IMR-90 (cell line): ENCODE data around the gene KRT9. TPM values are rescaled to one million over a fixed set of nuclear protein-coding genes. Genes with fewer than 3 reads are reported as not detected.

Experiments used
- ATAC-seq: fragments of 200-7000 bp; cut with Tn5 transposase; 2 replicates; pipeline ENCODE4 v1.9.1; 2020; ENCODE audit warnings: low read depth, mild to moderate bottlenecking, moderate library complexity
- BruUV-seq: library from RNA; stranded (reverse); fragments of 400-500 nt; replicated peaks from 2 replicates; lab custom pipeline; 2021; lab: Mats Ljungman, UMichigan
- CTCF ChIA-PET: fragments of 300-600 bp; formaldehyde crosslinking; extraction: SDS; loops from one replicate; lab custom pipeline; 2021; ENCODE audit warnings: antibody characterized with exemption; lab: Yijun Ruan, JAX
- POLR2A ChIA-PET: fragments of 300-600 bp; sonication (Branson Sonifier 250); formaldehyde crosslinking; loops from one replicate; lab custom pipeline; 2022; ENCODE audit warnings: antibody characterized with exemption; ENCODE audit not compliant: unreplicated experiment; lab: Charles Lee
- DNase-seq: peaks from one replicate; pipeline ENCODE4 v3.0.0; 2013
- H2AFZ ChIP-seq: replicated peaks from 2 replicates; pipeline ENCODE3; 2013; ENCODE audit warnings: low read length, mild to moderate bottlenecking; ENCODE audit not compliant: poor library complexity
- H2AK5ac ChIP-seq: 2 replicates; pipeline ENCODE4 v1.6.1; 2013; ENCODE audit warnings: low read depth, low read length, inconsistent platforms
- H2AK9ac ChIP-seq: replicated peaks from 2 replicates; pipeline ENCODE3; 2013; ENCODE audit warnings: mild to moderate bottlenecking, low read depth, low read length, moderate library complexity; ENCODE audit not compliant: poor library complexity
- H2BK120ac ChIP-seq: 2 replicates; pipeline ENCODE4 v1.6.1; 2013; ENCODE audit warnings: low read depth, low read length, inconsistent platforms
- H2BK15ac ChIP-seq: 3 replicates; pipeline ENCODE4 v1.6.1; 2013; ENCODE audit warnings: low read depth, low read length, inconsistent platforms
- H2BK20ac ChIP-seq: 2 replicates; pipeline ENCODE4 v1.6.1; 2013; ENCODE audit warnings: low read depth, mild to moderate bottlenecking, inconsistent platforms, low read length, moderate library complexity
- H2BK5ac ChIP-seq: 2 replicates; pipeline ENCODE4 v1.6.1; 2013; ENCODE audit warnings: mild to moderate bottlenecking, low read depth, low read length, inconsistent platforms; ENCODE audit not compliant: poor library complexity, severe bottlenecking
- H3K14ac ChIP-seq: replicated peaks from 2 replicates; pipeline ENCODE4 v1.6.1; 2013; ENCODE audit warnings: low read depth, low read length, inconsistent platforms
- H3K18ac ChIP-seq: 2 replicates; pipeline ENCODE4 v1.6.1; 2013; ENCODE audit warnings: low read depth, low read length, control low read depth
- H3K23ac ChIP-seq: 2 replicates; pipeline ENCODE4 v1.6.1; 2013; ENCODE audit warnings: low read depth, low read length, inconsistent platforms
- H3K27ac ChIP-seq: 2 replicates; pipeline ENCODE4 v1.5.1; 2013; ENCODE audit warnings: mild to moderate bottlenecking, control low read depth, low read length; ENCODE audit not compliant: insufficient read depth
- H3K27me3 ChIP-seq: 2 replicates; pipeline ENCODE4 v1.6.1; 2013; ENCODE audit warnings: low read length; ENCODE audit not compliant: control insufficient read depth, insufficient read depth
- H3K36me3 ChIP-seq: 2 replicates; pipeline ENCODE4 v1.6.1; 2013; ENCODE audit warnings: low read length, mixed read lengths; ENCODE audit not compliant: control insufficient read depth, insufficient read depth
- H3K4ac ChIP-seq: 2 replicates; pipeline ENCODE4 v1.6.1; 2013; ENCODE audit warnings: low read depth, low read length, inconsistent platforms
- H3K4me1 ChIP-seq: 2 replicates; pipeline ENCODE4 v1.6.1; 2013; ENCODE audit warnings: low read length, mixed read lengths; ENCODE audit not compliant: control insufficient read depth, insufficient read depth
- H3K4me2 ChIP-seq: 2 replicates; pipeline ENCODE4 v1.6.1; 2013; ENCODE audit warnings: low read depth, mild to moderate bottlenecking, control low read depth, low read length, moderate library complexity
- H3K4me3 ChIP-seq: 2 replicates; pipeline ENCODE4 v1.5.1; 2013; ENCODE audit warnings: low read depth, mild to moderate bottlenecking, control low read depth, low read length, moderate library complexity; ENCODE audit not compliant: insufficient read depth
- H3K56ac ChIP-seq: 2 replicates; pipeline ENCODE4 v1.6.1; 2013; ENCODE audit warnings: low read length, inconsistent platforms; ENCODE audit not compliant: insufficient read depth; ENCODE audit errors: extremely low read depth
- H3K79me1 ChIP-seq, 2 experiments: 2 replicates each; pipeline ENCODE4 v1.6.1; 2013; ENCODE audit warnings: low read length in 2 of 2, inconsistent platforms in 1 of 2, low read depth in 1 of 2
- H3K9ac ChIP-seq: 2 replicates; pipeline ENCODE4 v1.6.1; 2013; ENCODE audit warnings: low read depth, low read length, control low read depth
- H3K9me1 ChIP-seq: 2 replicates; pipeline ENCODE4 v1.6.1; 2013; ENCODE audit warnings: low read length, inconsistent platforms; ENCODE audit not compliant: insufficient read depth
- H3K9me3 ChIP-seq: 2 replicates; pipeline ENCODE4 v1.6.1; 2013; ENCODE audit warnings: low read length; ENCODE audit not compliant: control insufficient read depth, insufficient read depth
- H4K20me1 ChIP-seq: 2 replicates; pipeline ENCODE4 v1.6.1; 2013; ENCODE audit warnings: low read length, inconsistent platforms; ENCODE audit not compliant: insufficient read depth
- H4K5ac ChIP-seq: 2 replicates; pipeline ENCODE4 v1.6.1; 2013; ENCODE audit warnings: mild to moderate bottlenecking, low read depth, low read length, control low read depth
- H4K8ac ChIP-seq, 2 experiments: 2 replicates each; pipeline ENCODE4 v1.6.1; 2013; ENCODE audit warnings: low read depth in 2 of 2, low read length in 2 of 2, control low read depth in 1 of 2, inconsistent platforms in 1 of 2
- H4K91ac ChIP-seq: 2 replicates; pipeline ENCODE4 v1.6.1; 2013; ENCODE audit warnings: low read depth, low read length, inconsistent platforms; ENCODE audit not compliant: insufficient read depth
- BHLHE40 ChIP-seq: fragments of 150-350 bp; IDR thresholded peaks from 2 replicates; pipeline ENCODE4 v1.6.1; 2016; ENCODE audit warnings: mild to moderate bottlenecking, low read depth, low read length
- CEBPB ChIP-seq: IDR thresholded peaks from 2 replicates; pipeline ENCODE4 v1.6.1; 2012; ENCODE audit warnings: low read depth, low read length, improper control_type of control experiment
- FOS ChIP-seq: fragments of 150-350 bp; IDR thresholded peaks from 2 replicates; pipeline ENCODE4 v1.6.1; 2016; ENCODE audit warnings: low read depth, low read length
- MAFK ChIP-seq: IDR thresholded peaks from 2 replicates; pipeline ENCODE4 v1.6.1; 2012; ENCODE audit warnings: low read depth, low read length, improper control_type of control experiment
- MAZ ChIP-seq: IDR thresholded peaks from 2 replicates; pipeline ENCODE4 v1.6.1; 2012; ENCODE audit warnings: low read depth, mild to moderate bottlenecking, low read length, improper control_type of control experiment, moderate library complexity, borderline replicate concordance
- POLR2A ChIP-seq: IDR thresholded peaks from 2 replicates; pipeline ENCODE4 v1.6.1; 2012; ENCODE audit warnings: mild to moderate bottlenecking, low read depth, low read length
- WGBS, 2 experiments: methylation state at CpG; one replicate each; pipeline versions ENCODE4 v1.1.5 to v1.1.7; 2013; ENCODE audit warnings: missing lambda C conversion rate in 2 of 2; ENCODE audit not compliant: insufficient read length in 1 of 2; ENCODE audit errors: extremely low coverage in 2 of 2; 5-methylcytosine and 5-hydroxymethylcytosine counted together
- dilution Hi-C: fragments of 300-500 bp; cut with HindIII; formaldehyde crosslinking; loops from one replicate; pipeline ENCODE4 v1.14.3; 2018; ENCODE audit warnings: low sequenced_read_pairs; ENCODE audit not compliant: unreplicated experiment
- in situ Hi-C: fragments of 300-500 bp; cut with MboI; formaldehyde crosslinking; loops from 3 replicates; pipeline ENCODE4 v1.14.3; 2019; ENCODE audit warnings: low sequenced_read_pairs, inconsistent platforms, mixed read lengths
- intact Hi-C: fragments of 100-400 bp; cut with micrococcal nuclease; formaldehyde crosslinking; loops from 2 replicates; pipeline ENCODE4 v1.10.0; 2022
- polyA plus RNA-seq, 3 experiments: library from polyadenylated mRNA; depleted of rRNA; stranded (reverse); fragments of >200 nt; gene quantifications; 2 replicates each; pipeline ENCODE4 v1.2.3, GENCODE V29; 2012; ENCODE audit warnings: low replicate concordance in 1 of 3
- total RNA-seq: library from RNA; depleted of rRNA; stranded (reverse); fragments of >200 nt; gene quantifications from 2 replicates; pipeline ENCODE4 v1.2.3, GENCODE V29; 2012

KRT9 gene
- total and polyA plus RNA-seq, 2 of the 4 experiments (the other 2 are of a cell fraction) = not detected

DNA sequence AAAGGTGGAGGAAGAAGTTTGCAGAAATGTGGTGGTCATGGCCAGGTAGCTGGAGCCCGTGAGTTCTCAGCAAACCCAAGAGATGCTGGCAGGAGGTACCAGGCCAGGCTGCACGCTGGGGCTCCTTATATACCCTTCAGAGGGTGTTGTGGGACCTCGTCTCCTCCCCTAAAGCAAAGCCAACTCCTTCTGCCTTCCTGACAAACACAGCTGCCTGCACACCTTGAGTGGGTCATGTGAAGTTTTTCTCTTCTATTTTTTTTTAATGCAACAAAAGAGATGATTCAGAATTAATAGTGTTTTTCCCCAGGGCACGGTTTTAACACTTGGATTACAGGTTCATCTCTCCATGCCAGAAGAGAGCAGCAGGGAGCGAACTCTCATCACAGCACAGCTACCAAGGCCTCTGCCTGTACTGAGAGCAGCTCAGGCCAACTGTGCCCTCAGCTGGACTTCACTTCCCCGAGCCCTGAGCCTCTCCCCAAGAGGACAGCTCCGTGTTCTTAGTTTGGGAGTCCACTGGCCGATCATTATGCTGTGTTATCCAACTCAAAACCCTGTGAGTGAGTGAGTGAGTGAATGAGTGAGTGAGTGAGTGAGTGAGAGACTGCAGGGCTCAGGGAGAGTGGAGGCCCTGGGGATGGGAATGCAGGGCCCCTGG, 52.9 kb downstream of the KRT9 start, which contains the start of gene KRT15:
Gene KRT15 (minus strand): TSS at position 102 of the 661 bp plus-strand sequence. CDS start 63 bp downstream, at position 39.
- no peaks in the 10 kb centered on the region for H4K20me1 ChIP-seq
- CTCF ChIA-PET = interaction anchor here (0.6 to 1.3 kb wide), 2 partner anchors 13 to 30 kb away, joined by 3 to 7 read pairs; partner anchors contain the start of gene KRT13
- H3K36me3 ChIP-seq = no peaks in the 10 kb centered on the region
- no peak within 1 kb of the TSS for H3K9ac ChIP-seq
- TF ChIP-seq MAZ (no peak), BHLHE40 (no peak), MAFK (no peak), FOS (no peak), CEBPB (no peak), POLR2A (no peak)
- H2BK5ac ChIP-seq = peak within 1 kb of the TSS; percentile 23
- no peak within 1 kb of the TSS for H3K4me3 ChIP-seq
- H2AK5ac ChIP-seq = peak within 1 kb of the TSS; percentile 29; the same call in 1 of the 2 replicates
- dilution Hi-C loops (no loop called here), intact Hi-C loops (no loop called here), in situ Hi-C loops (no loop called here)
- no peak within 1 kb of the TSS; the same call in 1 of the 2 replicates for H3K18ac ChIP-seq
- POLR2A ChIA-PET = no interaction called here
- peak within 1 kb of the TSS in 1 of 2 experiments; percentile 41; a peak in 1 of 4 replicates for H4K8ac ChIP-seq
- H3K79me1 ChIP-seq = peaks cover 0 to 4% of the 10 kb centered on the region in 2 experiments; a peak in 1 of 4 replicates
- peak within 1 kb of the TSS; percentile 69 for H2AK9ac ChIP-seq
- peak within 1 kb of the TSS; percentile 3; the same call in 1 of the 3 replicates for H2BK15ac ChIP-seq
- H3K9me1 ChIP-seq = peaks cover 11% of the 10 kb centered on the region; the same call in 1 of the 2 replicates
- peaks cover 27% of the 10 kb centered on the region for H3K4me1 ChIP-seq
- H2BK20ac ChIP-seq = no peak within 1 kb of the TSS
- peak within 1 kb of the TSS; percentile 26 for H3K4ac ChIP-seq
- H3K56ac ChIP-seq = no peak within 1 kb of the TSS
- 67% methylated on average over 3 of the region's 8 CpGs; no CpG with 5 or more reads in 1 of the 2 experiments for WGBS, 2 experiments
- H3K27ac ChIP-seq = no peak within 1 kb of the TSS
- peak within 1 kb of the TSS; percentile 83 for H2AFZ ChIP-seq
- no peak within 1 kb of the TSS for H3K14ac ChIP-seq
- 0 out of 2 replicates have a peak within 1 kb of the TSS, but pooled peaks have one; percentile 31 for H3K23ac ChIP-seq
- no peak within 1 kb of the TSS for H3K4me2 ChIP-seq
- peak; percentile 28 for DNase-seq
- no peaks in the 10 kb centered on the region for H3K27me3 ChIP-seq
- H3K9me3 ChIP-seq = no peaks in the 10 kb centered on the region
- H2BK120ac ChIP-seq = peak within 1 kb of the TSS; percentile 64; the same call in 1 of the 2 replicates
- ATAC-seq = no peak
- H4K91ac ChIP-seq = 0 out of 2 replicates have a peak within 1 kb of the TSS, but pooled peaks have one; percentile 39
- BruUV-seq = no TSS peak
- H4K5ac ChIP-seq = no peak within 1 kb of the TSS; the same call in 1 of the 2 replicates
